ENCODE results near the gene FBXL7. TPM values are rescaled to one million over a fixed set of nuclear protein-coding genes. Genes with fewer than 3 reads are reported as not detected.

The FBXL7 gene
- total RNA-seq, 1 experiment from 2014 or later = not detected

- H3K4me3 Mint-ChIP-seq (ENCODE audit: unreplicated experiment) = no peak overlapping the region
- no peak overlapping the region for H3K27ac Mint-ChIP-seq (ENCODE audit: low read depth, unreplicated experiment)
- H3K4me1 Mint-ChIP-seq (ENCODE audit: insufficient read depth, unreplicated experiment) = peaks cover 8% of the 10 kb centered on the region
- ChIA-PET CTCF (interaction anchor here (0.7 to 1.5 kb wide), 4 partner anchors 206 to 369 kb away, joined by 3 to 4 read pairs (median 4); no protein-coding TSS in a partner anchor), POLR2A (no interaction called here)
- H3K27me3 Mint-ChIP-seq (ENCODE audit: insufficient read depth, unreplicated experiment) = peaks cover 12% of the 10 kb centered on the region
- BruUV-seq (replicated peaks) = no TSS peak
- TF ChIP-seq CTCF (IDR thresholded peaks at IDR 0.05; ENCODE audit: unreplicated experiment) = no peak
- no peaks in the 10 kb centered on the region for H3K36me3 Mint-ChIP-seq (ENCODE audit: insufficient read depth, unreplicated experiment)
- intact Hi-C loops (cut with micrococcal nuclease) = no loop called here
- DNase-seq (ENCODE audit: unreplicated experiment) = no peak
- H3K9me3 Mint-ChIP-seq (ENCODE audit: unreplicated experiment) = no peaks in the 10 kb centered on the region
Measured at GRCh38 chr5:15789642-15790041, 289.7 kb downstream of the FBXL7 start.

- Mint-ChIP-seq H3K4me1 (ENCODE audit: insufficient read depth, unreplicated experiment) (peaks cover 8% of the 10 kb centered on the region), H3K9me3 (ENCODE audit: unreplicated experiment) (no peaks in the 10 kb centered on the region), H3K27ac (ENCODE audit: low read depth, unreplicated experiment) (no peak overlapping the region), H3K27me3 (ENCODE audit: insufficient read depth, unreplicated experiment) (peaks cover 12% of the 10 kb centered on the region), H3K4me3 (ENCODE audit: unreplicated experiment) (no peak overlapping the region), H3K36me3 (ENCODE audit: insufficient read depth, unreplicated experiment) (no peaks in the 10 kb centered on the region)
- intact Hi-C loops (cut with micrococcal nuclease) = loop anchor here (1.0 kb wide), 1 partner anchor 192 kb away; no protein-coding TSS in a partner anchor
- no peak for TF ChIP-seq CTCF (IDR thresholded peaks at IDR 0.05; ENCODE audit: unreplicated experiment)
- BruUV-seq (replicated peaks) = no TSS peak
- DNase-seq (ENCODE audit: unreplicated experiment) = no peak
- POLR2A ChIA-PET = interaction anchor here (0.7 kb wide), 2 partner anchors 15 to 738 kb away, joined by 3 to 4 read pairs; no protein-coding TSS in a partner anchor
- CTCF ChIA-PET = interaction anchor here (0.6 to 1.5 kb wide), 9 partner anchors 29 to 1182 kb away, joined by 3 to 10 read pairs (median 4); no protein-coding TSS in a partner anchor
Measured at GRCh38 chr5:15790446-15791018, 290.6 kb downstream of the FBXL7 start.

- BruUV-seq (replicated peaks) = no TSS peak
- no peaks in the 10 kb centered on the region for H3K9me3 Mint-ChIP-seq (ENCODE audit: unreplicated experiment)
- POLR2A ChIA-PET = interaction anchor here (1.1 kb wide), 1 partner anchor 202 kb away, joined by 4 read pairs; no protein-coding TSS in a partner anchor
- TF ChIP-seq CTCF (IDR thresholded peaks at IDR 0.05; ENCODE audit: unreplicated experiment) = no peak
- no peaks in the 10 kb centered on the region for H3K36me3 Mint-ChIP-seq (ENCODE audit: insufficient read depth, unreplicated experiment)
- DNase-seq (ENCODE audit: unreplicated experiment) = no peak
- peaks cover 12% of the 10 kb centered on the region for H3K27me3 Mint-ChIP-seq (ENCODE audit: insufficient read depth, unreplicated experiment)
- no peak overlapping the region for H3K4me3 Mint-ChIP-seq (ENCODE audit: unreplicated experiment)
- CTCF ChIA-PET = interaction anchor here (1.0 to 1.5 kb wide), 5 partner anchors 9 to 407 kb away, joined by 3 to 7 read pairs (median 4); no protein-coding TSS in a partner anchor
- intact Hi-C loops (cut with micrococcal nuclease) = loop anchor here (1.0 kb wide), 1 partner anchor 193 kb away; no protein-coding TSS in a partner anchor
- no peak overlapping the region for H3K27ac Mint-ChIP-seq (ENCODE audit: low read depth, unreplicated experiment)
- H3K4me1 Mint-ChIP-seq (ENCODE audit: insufficient read depth, unreplicated experiment) = peaks cover 8% of the 10 kb centered on the region
Measured at GRCh38 chr5:15791274-15791673, 291.3 kb downstream of the FBXL7 start.

- no peak overlapping the region for H3K27ac Mint-ChIP-seq (ENCODE audit: low read depth, unreplicated experiment)
- POLR2A ChIA-PET = interaction anchor here (1.1 kb wide), 1 partner anchor 201 kb away, joined by 4 read pairs; no protein-coding TSS in a partner anchor
- H3K36me3 Mint-ChIP-seq (ENCODE audit: insufficient read depth, unreplicated experiment) = no peaks in the 10 kb centered on the region
- CTCF ChIA-PET = interaction anchor here (0.7 to 1.5 kb wide), 5 partner anchors 10 to 832 kb away, joined by 3 to 7 read pairs (median 4); no protein-coding TSS in a partner anchor
- no peak for TF ChIP-seq CTCF (IDR thresholded peaks at IDR 0.05; ENCODE audit: unreplicated experiment)
- no peak overlapping the region for H3K4me3 Mint-ChIP-seq (ENCODE audit: unreplicated experiment)
- H3K4me1 Mint-ChIP-seq (ENCODE audit: insufficient read depth, unreplicated experiment) = peaks cover 6% of the 10 kb centered on the region
- H3K27me3 Mint-ChIP-seq (ENCODE audit: insufficient read depth, unreplicated experiment) = peaks cover 12% of the 10 kb centered on the region
- intact Hi-C loops (cut with micrococcal nuclease) = loop anchor here (1.0 kb wide), 1 partner anchor 194 kb away; no protein-coding TSS in a partner anchor
- no peaks in the 10 kb centered on the region for H3K9me3 Mint-ChIP-seq (ENCODE audit: unreplicated experiment)
- no peak for DNase-seq (ENCODE audit: unreplicated experiment)
- BruUV-seq (replicated peaks) = no TSS peak
Measured at GRCh38 chr5:15791859-15792258, 291.9 kb downstream of the FBXL7 start.
